SK-N-SH (cell line): ENCODE measurements around the gene LAPTM5. TPM values are rescaled to one million over a fixed set of nuclear protein-coding genes. Genes with fewer than 3 reads are reported as not detected.
A peak's percentile ranks its signal among the peaks of the same experiment; 100 is the strongest.

Experiments
- CTCF ChIA-PET: fragments of 300-600, 350-600 bp; formaldehyde crosslinking; extraction: SDS; loops from one replicate; lab custom pipeline; 2021; lab: Yijun Ruan, JAX
- POLR2A ChIA-PET: fragments of 350-600 bp; sonication (Branson Sonifier 250); formaldehyde crosslinking; extraction: SDS; loops from one replicate; lab custom pipeline; 2020; ENCODE audit warnings: antibody characterized with exemption, inconsistent platforms; lab: Yijun Ruan, JAX
- DNase-seq: peaks from one replicate; pipeline ENCODE4 v3.0.0; 2012
- H2AFZ ChIP-seq: fragments of 200-600 bp; sonication (generic); 2 replicates; pipeline ENCODE4 v1.8.1; 2016; ENCODE audit warnings: antibody characterized with exemption, mild to moderate bottlenecking, low read depth
- H3F3A ChIP-seq: fragments of 200-600 bp; sonication (generic); replicated peaks from 2 replicates; pipeline ENCODE3; 2016; ENCODE audit warnings: antibody characterized with exemption, mild to moderate bottlenecking; ENCODE audit not compliant: insufficient read depth
- H3K27ac ChIP-seq, 2 experiments: fragments of 200-500 bp in 1 of 2; fragments of 200-600 bp in 1 of 2; sonication (Bioruptor generic) in 1 of 2; sonication (generic), shearing (Covaris generic) in 1 of 2; 2 replicates each; pipeline versions ENCODE4 v1.5.1 to v1.6.1; 2014 to 2016; ENCODE audit warnings: low read depth in 2 of 2, inconsistent platforms in 1 of 2, low read length in 1 of 2, mild to moderate bottlenecking in 1 of 2, mixed read lengths in 1 of 2
- H3K27me3 ChIP-seq: fragments of 200-600 bp; sonication (generic), shearing (Covaris generic); 2 replicates; pipeline ENCODE4 v1.6.1; 2016; ENCODE audit warnings: mixed run types; ENCODE audit not compliant: insufficient read depth
- H3K36me3 ChIP-seq, 2 experiments: fragments of 200-500 bp in 1 of 2; fragments of 200-600 bp in 1 of 2; sonication (Bioruptor generic) in 1 of 2; sonication (generic) in 1 of 2; replicated peaks in 1 of 2; 2 replicates each; pipeline versions ENCODE3 to v1.5.1; 2014 to 2016; ENCODE audit warnings: low read length in 1 of 2, mild to moderate bottlenecking in 1 of 2; ENCODE audit not compliant: insufficient read depth in 2 of 2, control insufficient read depth in 1 of 2
- H3K4me1 ChIP-seq, 2 experiments: fragments of 200-500 bp in 1 of 2; fragments of 200-600 bp in 1 of 2; sonication (Bioruptor generic) in 1 of 2; sonication (generic), shearing (Covaris generic) in 1 of 2; 2 replicates each; pipeline versions ENCODE4 v1.5.1 to v1.6.1; 2014 to 2016; ENCODE audit warnings: low read depth in 1 of 2, low read length in 1 of 2, mixed run types in 1 of 2; ENCODE audit not compliant: insufficient read depth in 2 of 2, control insufficient read depth in 1 of 2
- H3K4me2 ChIP-seq: fragments of 200-600 bp; sonication (generic), shearing (Covaris generic); 2 replicates; pipeline ENCODE4 v1.6.1; 2017; ENCODE audit warnings: mixed run types
- H3K4me3 ChIP-seq, 2 experiments: fragments of 200-500 bp in 1 of 2; fragments of 200-600 bp in 1 of 2; sonication (Bioruptor generic) in 1 of 2; sonication (generic), shearing (Covaris generic) in 1 of 2; 2 replicates each; pipeline versions ENCODE4 v1.5.1 to v1.8.1; 2014 to 2016; ENCODE audit warnings: low read depth in 2 of 2, inconsistent platforms in 1 of 2, low read length in 1 of 2, mild to moderate bottlenecking in 1 of 2, mixed read lengths in 1 of 2, moderate library complexity in 1 of 2
- H3K79me2 ChIP-seq: fragments of 200-600 bp; sonication (generic); 2 replicates; pipeline ENCODE4 v1.8.1; 2017; ENCODE audit warnings: mild to moderate bottlenecking; ENCODE audit not compliant: insufficient read depth
- H3K9ac ChIP-seq: fragments of 200-600 bp; sonication (generic); 2 replicates; pipeline ENCODE4 v1.6.1; 2017; ENCODE audit warnings: mixed run types
- H3K9me2 ChIP-seq: fragments of 200-600 bp; sonication (generic); 2 replicates; pipeline ENCODE4 v1.6.1; 2017; ENCODE audit warnings: mixed run types
- H3K9me3 ChIP-seq: fragments of 200-600 bp; sonication (generic); 2 replicates; pipeline ENCODE4 v1.6.1; 2017; ENCODE audit warnings: mixed run types, mild to moderate bottlenecking, moderate library complexity
- H4K20me1 ChIP-seq: fragments of 200-600 bp; sonication (generic); 2 replicates; pipeline ENCODE4 v1.6.1; 2017; ENCODE audit warnings: mild to moderate bottlenecking, mixed run types; ENCODE audit not compliant: insufficient read depth
- CHD2 ChIP-seq: fragments of 150-350 bp; IDR thresholded peaks from 2 replicates; pipeline ENCODE4 v1.6.1; 2018; ENCODE audit warnings: low read length; ENCODE audit not compliant: partially characterized antibody
- CTCF ChIP-seq: fragments of 200-600 bp; sonication (generic); IDR thresholded peaks from 2 replicates; pipeline ENCODE4 v1.6.1; 2017; ENCODE audit warnings: antibody characterized with exemption, mild to moderate bottlenecking, moderate library complexity
- ELF1 ChIP-seq: IDR thresholded peaks from 2 replicates; pipeline ENCODE4 v1.4.0; 2012
- EP300 ChIP-seq, 2 experiments: IDR thresholded peaks; 2 replicates each; pipeline versions ENCODE4 v1.4.0 to v1.6.1; 2012; ENCODE audit warnings: borderline replicate concordance in 1 of 2, low read depth in 1 of 2, low read length in 1 of 2
- EZH2phosphoT487 ChIP-seq: fragments of 200-600 bp; sonication (generic); IDR thresholded peaks from 2 replicates; pipeline ENCODE4 v1.6.1; 2017; ENCODE audit warnings: low read depth, mixed run types, mild to moderate bottlenecking, antibody characterized with exemption, moderate library complexity, borderline replicate concordance
- FOSL2 ChIP-seq: IDR thresholded peaks from 2 replicates; pipeline ENCODE4 v1.4.0; 2012; ENCODE audit warnings: low read depth, mild to moderate bottlenecking, moderate library complexity, borderline replicate concordance
- FOXM1 ChIP-seq: IDR thresholded peaks from 2 replicates; pipeline ENCODE4 v1.4.0; 2012; ENCODE audit warnings: low read depth, mild to moderate bottlenecking
- GABPA ChIP-seq: IDR thresholded peaks from 2 replicates; pipeline ENCODE4 v1.4.0; 2012; ENCODE audit warnings: low read depth, mild to moderate bottlenecking
- MEF2A ChIP-seq: IDR thresholded peaks from 2 replicates; pipeline ENCODE4 v1.4.0; 2012; ENCODE audit warnings: low read depth, borderline replicate concordance
- RXRA ChIP-seq: IDR thresholded peaks from 2 replicates; pipeline ENCODE4 v1.4.0; 2012; ENCODE audit warnings: low read depth, mild to moderate bottlenecking, borderline replicate concordance
- SMC3 ChIP-seq: IDR thresholded peaks from 2 replicates; pipeline ENCODE4 v1.6.1; 2012; ENCODE audit warnings: low read depth, low read length, improper control_type of control experiment
- TCF12 ChIP-seq: IDR thresholded peaks from 2 replicates; pipeline ENCODE4 v1.4.0; 2012
- WGBS: methylation state at CpG from one replicate; pipeline ENCODE4 v1.1.6; 2017; ENCODE audit warnings: low lambda C conversion rate; 5-methylcytosine and 5-hydroxymethylcytosine counted together
- polyA plus RNA-seq, 3 experiments: library from polyadenylated mRNA; depleted of rRNA; stranded (reverse); fragments of >200 nt; gene quantifications; 2 replicates each; pipeline ENCODE4 v1.2.3, GENCODE V29; 2012
- TF ChIP-seq, protein P1 (sequence below): IDR thresholded peaks from 2 replicates; pipeline ENCODE4 v1.4.0; 2012; ENCODE audit warnings: low read depth, borderline replicate concordance
- TF ChIP-seq, protein P2 (sequence below): IDR thresholded peaks from 2 replicates; pipeline ENCODE4 v1.6.1; 2012; ENCODE audit warnings: mild to moderate bottlenecking, low read depth, low read length, moderate library complexity

LAPTM5 gene
- polyA plus RNA-seq, 1 of the 3 experiments (the other 2 are of a cell fraction): 1.1 TPM

- H3K79me2 ChIP-seq: no peaks in the 10 kb centered on the region
- DNase-seq: no peak
- no peaks in the 10 kb centered on the region for H3K9me2 ChIP-seq
- no peaks in the 10 kb centered on the region for H4K20me1 ChIP-seq
- WGBS: no CpG with 5 or more reads among the region's 2 CpGs
- ChIA-PET POLR2A (interaction anchor here (1.2 kb wide), 1 partner anchor 9 kb away, joined by 7 read pairs; no protein-coding TSS in a partner anchor), CTCF (interaction anchor here (0.8 to 14.9 kb wide), 6 partner anchors 9 to 184 kb away, joined by 3 to 377 read pairs (median 22); no protein-coding TSS in a partner anchor)
- peaks cover 6% of the 10 kb centered on the region in 2 experiments; a peak in 3 of 4 replicates for H3K4me1 ChIP-seq
- H3K36me3 ChIP-seq: peaks cover 0 to 9% of the 10 kb centered on the region in 2 experiments
- peak overlapping the region; percentile 37; the same call in 1 of the 2 replicates for H3K4me2 ChIP-seq
- H3K9ac ChIP-seq: no peak overlapping the region
- H3K4me3 ChIP-seq: no peak overlapping the region
- TF ChIP-seq TCF12 (peak; percentile 20; the same call in 1 of the 2 replicates), FOSL2 (peak; percentile 74; the same call in 1 of the 2 replicates), FOXM1 (no peak)
- TF ChIP-seq, all 33 proteins: peak for 2
- Histone ChIP-seq H3K9me3 (no peaks in the 10 kb centered on the region), H3K27ac (peak overlapping the region in 1 of 2 experiments; percentile 46; a peak in 1 of 4 replicates), H2AFZ (no peak overlapping the region), H3F3A (peaks cover 11% of the 10 kb centered on the region), H3K27me3 (no peaks in the 10 kb centered on the region)
Measured at GRCh38 chr1:30727824-30728223, 29.8 kb downstream of the LAPTM5 start.

DNA sequence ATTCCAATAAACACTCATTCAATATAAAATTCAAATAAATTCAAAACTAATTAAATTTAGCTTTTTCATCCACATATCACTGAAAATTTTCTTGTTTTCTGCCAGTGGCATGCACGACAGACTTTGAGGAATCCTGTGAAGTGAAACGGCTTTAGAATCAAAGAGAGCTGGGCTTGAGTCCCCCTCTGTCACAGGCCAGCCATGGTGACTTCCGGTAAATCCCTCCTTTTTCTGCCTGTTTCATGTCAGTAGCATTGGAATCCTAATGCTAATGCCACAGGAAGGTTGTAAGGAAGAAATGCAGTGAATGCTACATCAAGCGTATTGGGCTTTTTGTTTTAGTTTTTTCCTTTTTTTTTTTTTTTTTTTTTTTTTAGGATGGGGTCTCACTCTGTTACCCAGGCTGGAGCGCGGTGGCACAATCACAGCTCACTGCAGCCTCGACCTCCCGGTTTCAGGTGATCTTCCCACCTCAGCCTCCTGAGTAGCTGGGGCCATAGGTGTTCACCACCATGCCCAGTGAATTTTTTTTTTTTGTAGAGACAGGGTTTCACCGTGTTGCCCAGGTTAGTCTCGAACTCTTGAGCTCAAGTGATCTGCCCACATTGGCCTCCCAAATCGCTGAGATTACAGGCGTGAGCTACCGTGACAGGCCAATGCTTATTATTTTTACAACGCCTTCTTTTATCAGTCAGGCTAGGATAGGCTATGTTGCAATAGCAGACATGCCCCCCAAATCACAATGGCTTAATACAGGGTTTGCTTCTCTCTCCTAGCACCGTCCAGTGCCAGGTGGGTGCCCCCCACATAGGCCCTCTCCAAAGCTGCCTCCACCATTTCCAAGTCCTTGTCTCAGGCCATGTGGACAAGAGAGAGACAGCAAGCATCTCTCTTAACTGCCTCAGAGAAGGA, 30.5 kb downstream of the LAPTM5 start:
- no peaks in the 10 kb centered on the region for H3K9me2 ChIP-seq
- peaks cover 0 to 9% of the 10 kb centered on the region in 2 experiments for H3K36me3 ChIP-seq
- no peak for DNase-seq
- WGBS: 88% methylated on average over 15 of the region's 15 CpGs
- peak overlapping the region in 1 of 2 experiments; percentile 28; a peak in 1 of 4 replicates for H3K27ac ChIP-seq
- no peaks in the 10 kb centered on the region for H4K20me1 ChIP-seq
- H3F3A ChIP-seq: peaks cover 5% of the 10 kb centered on the region
- peaks cover 2 to 6% of the 10 kb centered on the region in 2 experiments; a peak in 3 of 4 replicates for H3K4me1 ChIP-seq
- H3K79me2 ChIP-seq: no peaks in the 10 kb centered on the region
- no peak overlapping the region for H3K9ac ChIP-seq
- ChIA-PET CTCF (interaction anchor here (0.7 to 14.9 kb wide), 7 partner anchors 8 to 1365 kb away, joined by 3 to 377 read pairs (median 31); no protein-coding TSS in a partner anchor), POLR2A (interaction anchor here (1.2 kb wide), 1 partner anchor 8 kb away, joined by 7 read pairs; no protein-coding TSS in a partner anchor)
- peak overlapping the region; percentile 37; the same call in 1 of the 2 replicates for H3K4me2 ChIP-seq
- H3K4me3 ChIP-seq: no peak overlapping the region
- H3K27me3 ChIP-seq: no peaks in the 10 kb centered on the region
- no peaks in the 10 kb centered on the region for H3K9me3 ChIP-seq
- TF ChIP-seq TCF12 (no peak), CTCF (no peak), EP300 (IDR thresholded peaks at IDR 0.05; ENCODE audit: borderline replicate concordance in 1 of 2, low read depth in 1 of 2, low read length in 1 of 2) (no peak), RXRA (no peak), GABPA (no peak), MEF2A (no peak), EZH2phosphoT487 (no peak), FOXM1 (no peak), ELF1 (no peak), SMC3 (no peak), CHD2 (no peak), FOSL2 (no peak)
- TF ChIP-seq, protein P1, sequence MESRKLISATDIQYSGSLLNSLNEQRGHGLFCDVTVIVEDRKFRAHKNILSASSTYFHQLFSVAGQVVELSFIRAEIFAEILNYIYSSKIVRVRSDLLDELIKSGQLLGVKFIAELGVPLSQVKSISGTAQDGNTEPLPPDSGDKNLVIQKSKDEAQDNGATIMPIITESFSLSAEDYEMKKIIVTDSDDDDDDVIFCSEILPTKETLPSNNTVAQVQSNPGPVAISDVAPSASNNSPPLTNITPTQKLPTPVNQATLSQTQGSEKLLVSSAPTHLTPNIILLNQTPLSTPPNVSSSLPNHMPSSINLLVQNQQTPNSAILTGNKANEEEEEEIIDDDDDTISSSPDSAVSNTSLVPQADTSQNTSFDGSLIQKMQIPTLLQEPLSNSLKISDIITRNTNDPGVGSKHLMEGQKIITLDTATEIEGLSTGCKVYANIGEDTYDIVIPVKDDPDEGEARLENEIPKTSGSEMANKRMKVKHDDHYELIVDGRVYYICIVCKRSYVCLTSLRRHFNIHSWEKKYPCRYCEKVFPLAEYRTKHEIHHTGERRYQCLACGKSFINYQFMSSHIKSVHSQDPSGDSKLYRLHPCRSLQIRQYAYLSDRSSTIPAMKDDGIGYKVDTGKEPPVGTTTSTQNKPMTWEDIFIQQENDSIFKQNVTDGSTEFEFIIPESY: no peak
- TF ChIP-seq, protein P2, sequence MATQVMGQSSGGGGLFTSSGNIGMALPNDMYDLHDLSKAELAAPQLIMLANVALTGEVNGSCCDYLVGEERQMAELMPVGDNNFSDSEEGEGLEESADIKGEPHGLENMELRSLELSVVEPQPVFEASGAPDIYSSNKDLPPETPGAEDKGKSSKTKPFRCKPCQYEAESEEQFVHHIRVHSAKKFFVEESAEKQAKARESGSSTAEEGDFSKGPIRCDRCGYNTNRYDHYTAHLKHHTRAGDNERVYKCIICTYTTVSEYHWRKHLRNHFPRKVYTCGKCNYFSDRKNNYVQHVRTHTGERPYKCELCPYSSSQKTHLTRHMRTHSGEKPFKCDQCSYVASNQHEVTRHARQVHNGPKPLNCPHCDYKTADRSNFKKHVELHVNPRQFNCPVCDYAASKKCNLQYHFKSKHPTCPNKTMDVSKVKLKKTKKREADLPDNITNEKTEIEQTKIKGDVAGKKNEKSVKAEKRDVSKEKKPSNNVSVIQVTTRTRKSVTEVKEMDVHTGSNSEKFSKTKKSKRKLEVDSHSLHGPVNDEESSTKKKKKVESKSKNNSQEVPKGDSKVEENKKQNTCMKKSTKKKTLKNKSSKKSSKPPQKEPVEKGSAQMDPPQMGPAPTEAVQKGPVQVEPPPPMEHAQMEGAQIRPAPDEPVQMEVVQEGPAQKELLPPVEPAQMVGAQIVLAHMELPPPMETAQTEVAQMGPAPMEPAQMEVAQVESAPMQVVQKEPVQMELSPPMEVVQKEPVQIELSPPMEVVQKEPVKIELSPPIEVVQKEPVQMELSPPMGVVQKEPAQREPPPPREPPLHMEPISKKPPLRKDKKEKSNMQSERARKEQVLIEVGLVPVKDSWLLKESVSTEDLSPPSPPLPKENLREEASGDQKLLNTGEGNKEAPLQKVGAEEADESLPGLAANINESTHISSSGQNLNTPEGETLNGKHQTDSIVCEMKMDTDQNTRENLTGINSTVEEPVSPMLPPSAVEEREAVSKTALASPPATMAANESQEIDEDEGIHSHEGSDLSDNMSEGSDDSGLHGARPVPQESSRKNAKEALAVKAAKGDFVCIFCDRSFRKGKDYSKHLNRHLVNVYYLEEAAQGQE: no peak
- no peak overlapping the region for H2AFZ ChIP-seq
